GM12801 (cell line): ENCODE data around the gene TTLL11.

Experiments used
- CTCF ChIP-seq: IDR thresholded peaks from one replicate; pipeline ENCODE4 v1.5.1; 2011; ENCODE audit warnings: control low read depth; ENCODE audit not compliant: insufficient read length; ENCODE audit errors: extremely low read depth

TTLL11 gene

DNA sequence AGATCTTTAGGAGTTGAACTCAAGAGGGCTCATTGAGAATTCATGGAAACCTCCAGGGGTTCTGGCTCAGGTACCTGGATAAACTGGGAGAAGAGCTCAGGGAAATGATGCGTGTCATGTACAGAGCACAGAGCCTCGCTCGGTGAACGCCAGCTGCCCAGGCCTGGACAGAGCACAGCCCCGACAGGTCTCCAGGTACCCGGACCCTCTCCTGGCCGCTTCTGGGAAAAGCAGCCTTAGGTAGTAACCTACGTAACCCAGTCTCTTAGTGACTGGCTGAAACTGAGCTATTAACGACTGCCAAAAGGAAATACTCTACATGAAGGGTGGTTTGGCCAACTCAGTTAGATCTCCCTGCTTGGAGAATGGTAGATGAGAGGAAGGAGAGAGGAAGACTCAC is 157.4 kb downstream of the TTLL11 start:
- TF ChIP-seq CTCF, result no peak

DNA sequence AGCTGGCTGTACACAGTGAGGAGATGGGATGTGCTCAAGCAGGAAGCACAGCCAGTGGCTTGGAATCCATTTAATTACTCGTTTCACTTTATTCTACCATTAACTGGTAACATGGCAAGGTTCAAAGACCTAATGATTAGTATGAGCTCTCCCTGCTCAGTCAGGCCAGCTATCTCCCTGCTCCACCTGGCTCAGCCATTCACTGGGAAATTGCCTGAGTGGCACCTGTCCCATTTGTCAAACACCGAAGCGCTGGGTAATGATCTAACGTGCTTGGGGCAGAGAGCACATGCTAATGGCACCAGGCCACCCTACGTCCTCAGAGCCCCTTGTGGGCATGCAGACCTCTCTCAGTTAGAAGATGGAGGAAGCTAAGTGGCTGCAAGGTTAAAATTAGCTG is 162.2 kb downstream of the TTLL11 start:
- no peak for TF ChIP-seq CTCF

DNA sequence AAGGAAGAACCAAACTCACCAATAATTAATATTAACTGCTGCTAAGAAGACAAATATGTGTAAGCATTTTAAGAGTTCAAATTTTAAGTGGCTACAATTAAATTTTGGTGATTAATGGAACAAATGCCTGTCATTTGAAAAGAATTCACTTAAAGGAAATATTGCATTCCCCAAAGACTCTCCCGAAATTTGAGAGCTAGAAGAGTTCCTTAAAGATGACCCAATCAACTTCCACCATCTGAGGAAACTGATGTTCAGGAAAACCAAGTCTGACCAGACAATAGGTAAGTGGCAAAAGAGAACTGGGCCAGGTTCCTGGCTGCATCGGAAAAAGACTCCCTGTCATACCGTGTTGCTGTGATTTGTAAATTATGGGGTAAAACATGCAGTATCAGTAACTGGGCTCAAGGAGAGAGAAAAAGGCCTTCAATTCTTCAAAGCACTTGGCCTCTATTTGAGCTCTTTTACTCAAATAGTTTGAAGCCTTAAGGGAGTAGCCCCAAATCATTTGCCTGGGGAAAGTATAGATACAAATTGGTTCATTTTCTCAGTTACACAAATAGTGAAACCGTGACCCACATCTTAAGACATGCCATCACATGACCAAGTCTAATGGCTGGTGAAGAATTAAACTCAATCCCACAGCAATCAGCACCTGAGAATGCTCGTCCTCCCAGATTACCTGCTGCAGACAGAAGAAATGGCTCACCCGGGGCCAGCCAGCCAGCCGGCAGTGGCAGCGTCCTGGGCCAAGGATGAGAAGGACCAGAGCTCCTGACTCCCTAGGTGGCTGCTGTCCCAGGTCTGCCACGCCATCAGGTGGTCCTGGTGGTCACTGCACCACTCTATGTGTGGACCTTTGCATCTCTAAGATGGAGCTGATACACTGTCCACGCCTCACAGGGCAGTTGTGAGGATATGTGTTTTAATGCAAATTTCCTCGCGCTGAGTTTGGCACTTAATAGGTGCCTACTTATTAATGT is 162.9 kb downstream of the TTLL11 start:
- no peak for TF ChIP-seq CTCF

DNA sequence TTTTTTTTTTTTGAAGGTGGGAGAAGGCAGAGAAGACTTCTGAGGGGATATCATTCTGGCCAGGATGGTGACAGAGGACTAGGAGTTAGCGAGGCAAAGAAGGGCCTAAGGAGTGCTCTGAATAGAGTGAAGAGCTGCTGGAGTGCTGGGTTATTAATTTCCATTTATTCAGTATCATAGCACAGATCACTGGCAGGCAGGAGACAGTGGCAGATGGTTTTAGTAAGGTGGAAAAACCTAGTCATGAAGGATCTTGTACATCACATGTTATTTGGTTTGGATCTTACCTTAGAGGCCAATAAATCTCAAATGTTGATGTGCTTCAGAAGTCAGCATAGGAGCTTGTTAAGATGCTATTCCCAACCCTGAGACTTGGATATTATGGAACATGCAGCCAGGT is 165.5 kb downstream of the TTLL11 start:
- no peak for TF ChIP-seq CTCF

DNA sequence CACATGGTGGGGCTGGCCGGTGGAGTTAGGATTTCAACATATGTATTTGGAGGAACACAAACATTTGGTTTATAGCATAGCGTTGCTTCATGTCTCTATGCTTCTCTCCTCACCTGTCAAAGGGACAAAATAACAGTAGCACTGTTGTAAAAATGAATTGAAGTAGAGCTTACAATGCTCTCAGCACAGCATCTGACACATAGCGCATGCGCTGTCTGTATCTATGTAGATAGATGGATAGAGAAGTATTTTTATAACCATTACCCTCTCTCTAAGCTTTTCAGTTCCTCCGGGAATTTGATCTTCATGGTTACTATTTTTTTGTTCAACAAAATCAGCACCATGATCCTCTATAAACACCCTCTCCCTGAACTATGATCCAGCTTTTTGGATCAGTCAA is 166.0 kb downstream of the TTLL11 start:
- TF ChIP-seq CTCF, result no peak

- TF ChIP-seq CTCF, result no peak
Measured at GRCh38 chr9:121926351-121926801, 166.7 kb downstream of the TTLL11 start.

DNA sequence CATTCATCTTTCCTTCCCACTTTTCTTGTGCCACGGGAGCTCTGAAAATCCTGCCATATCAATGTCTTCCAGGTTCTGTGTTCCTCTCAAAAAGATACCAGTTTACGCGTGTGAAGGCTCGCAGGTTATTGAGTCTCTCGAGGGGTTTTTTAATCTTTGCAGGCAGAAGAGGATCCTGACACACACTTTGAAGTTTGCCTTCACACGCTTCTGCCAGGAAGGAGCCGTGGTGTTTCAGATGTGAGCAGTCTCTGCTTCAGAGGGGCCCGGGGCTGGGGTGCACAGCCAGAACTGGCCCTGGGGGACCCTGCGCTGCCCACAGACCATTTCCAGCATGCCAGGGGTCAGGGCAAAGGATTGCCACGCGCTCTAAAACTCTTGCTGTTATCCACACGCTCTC is 167.2 kb downstream of the TTLL11 start:
- no peak for TF ChIP-seq CTCF
